ENCODE measurements around the gene ZNF157.

ZNF157 gene

DNA sequence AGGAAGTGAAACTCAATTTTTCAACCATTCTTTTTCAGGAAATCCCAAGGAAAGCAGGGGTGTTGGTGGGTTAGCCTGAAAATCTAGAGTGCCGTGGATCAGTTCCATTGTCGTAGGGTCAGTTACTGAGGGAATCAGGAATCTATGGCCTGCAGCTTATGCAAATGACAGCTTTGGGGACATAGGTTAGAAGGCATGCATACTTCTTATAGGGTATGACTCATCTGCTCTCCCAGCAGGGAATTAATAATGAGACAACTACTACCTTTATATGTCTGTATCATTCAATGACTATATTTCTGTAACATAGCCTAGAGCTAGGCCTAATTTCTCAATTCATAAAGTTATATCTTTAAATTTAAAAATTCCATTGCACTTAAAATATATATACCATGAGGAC is 76.1 kb downstream of the ZNF157 start:
- no peak for DNase-seq (ENCODE audit: low read depth, low spot score)
- H3K27ac ChIP-seq, result no peak overlapping the region

DNA sequence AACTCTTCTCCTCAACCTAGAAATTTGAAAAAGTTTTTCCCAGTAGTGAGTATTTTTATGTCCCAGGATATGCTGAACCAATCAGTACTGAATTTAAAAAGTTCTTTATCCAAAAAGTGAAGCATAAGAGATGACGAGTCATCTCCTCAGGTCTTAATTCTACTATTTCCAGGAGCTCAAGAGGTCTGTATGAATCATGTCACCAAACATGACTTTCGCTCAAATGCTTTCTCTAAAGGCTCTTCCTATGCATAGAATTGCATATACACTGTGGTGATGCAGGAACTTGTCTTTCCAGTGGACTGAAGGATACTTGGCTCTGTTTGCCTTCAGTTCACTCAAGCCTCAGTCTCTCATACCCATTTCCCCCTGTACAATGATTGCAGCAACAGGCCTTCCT is 76.6 kb downstream of the ZNF157 start:
- no peak for DNase-seq (ENCODE audit: low read depth, low spot score)

DNA sequence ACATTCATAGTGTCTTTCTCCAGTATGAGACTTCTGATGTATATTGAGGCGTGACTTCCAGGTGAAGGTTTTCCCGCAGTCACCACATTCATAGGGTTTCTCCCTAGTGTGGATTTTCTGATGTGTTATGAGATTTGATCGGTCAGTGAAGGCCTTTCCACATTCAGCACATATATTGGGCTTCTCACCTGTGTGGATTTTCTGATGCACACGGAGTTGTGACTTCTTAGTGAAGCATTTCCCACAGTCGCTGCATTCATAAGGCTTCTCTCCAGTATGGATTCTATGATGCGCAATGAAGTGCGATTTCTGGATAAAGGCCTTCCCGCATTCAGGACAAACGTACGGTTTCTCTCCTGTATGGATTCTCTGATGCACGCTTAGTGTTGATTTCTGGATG is 77.2 kb downstream of the ZNF157 start:
- DNase-seq (ENCODE audit: low read depth, low spot score), result no peak
- no peak overlapping the region for H3K27ac ChIP-seq

More for the DNA sequence above, 76.6 kb downstream of the ZNF157 start:
- H3K27ac ChIP-seq, result no peak overlapping the region

DNA sequence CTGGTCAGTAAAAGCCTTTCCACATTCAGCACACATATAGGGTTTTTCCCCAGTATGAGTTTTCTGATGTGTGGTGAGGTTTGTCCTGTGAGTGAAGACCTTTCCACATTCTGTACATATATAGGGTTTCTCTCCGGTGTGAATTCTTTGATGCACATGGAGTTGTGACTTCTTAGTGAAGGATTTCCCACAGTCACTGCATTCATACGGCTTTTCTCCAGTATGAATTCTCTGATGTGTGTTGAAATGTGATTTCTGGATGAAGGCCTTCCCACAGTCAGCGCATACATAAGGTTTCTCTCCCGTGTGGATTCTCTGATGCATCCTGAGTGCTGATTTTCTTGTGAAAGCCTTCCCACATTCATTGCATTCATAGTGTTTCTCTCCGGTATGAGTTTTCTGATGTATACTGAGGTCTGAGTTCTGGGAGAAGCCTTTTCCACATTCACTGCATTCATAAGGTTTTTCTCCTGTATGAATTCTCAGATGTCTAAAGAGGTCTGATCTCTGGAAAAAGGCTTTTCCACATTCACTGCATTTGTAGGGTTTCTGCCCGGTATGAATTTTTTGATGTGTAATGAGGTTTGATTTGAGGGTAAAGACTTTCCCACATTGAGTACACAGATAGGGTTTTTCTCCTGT is 77.9 kb downstream of the ZNF157 start:
- DNase-seq (ENCODE audit: low read depth, low spot score), result no peak
- H3K27ac ChIP-seq, result no peak overlapping the region

DNA sequence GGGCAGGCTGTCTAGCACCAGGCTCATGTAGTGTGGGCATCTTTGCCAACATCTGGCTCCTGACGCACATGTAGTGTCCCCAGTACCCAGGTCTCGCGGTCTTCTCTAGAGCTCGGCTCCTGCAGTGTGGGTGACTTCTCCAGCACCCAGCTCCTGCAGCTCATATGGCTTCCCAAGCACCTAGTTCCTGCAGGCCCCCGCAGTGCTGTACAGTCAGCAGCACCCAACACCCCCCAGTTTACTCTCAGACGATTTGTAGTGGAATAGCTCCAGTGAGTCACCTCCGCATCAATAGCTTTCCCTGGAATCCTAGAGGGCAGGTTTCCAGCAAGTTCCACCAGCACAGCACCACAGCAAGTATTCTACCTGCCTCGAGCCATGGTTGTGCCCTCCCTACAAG is 81.7 kb downstream of the ZNF157 start:
- no peak for DNase-seq (ENCODE audit: low read depth, low spot score)
- no peak overlapping the region for H3K27ac ChIP-seq

DNA sequence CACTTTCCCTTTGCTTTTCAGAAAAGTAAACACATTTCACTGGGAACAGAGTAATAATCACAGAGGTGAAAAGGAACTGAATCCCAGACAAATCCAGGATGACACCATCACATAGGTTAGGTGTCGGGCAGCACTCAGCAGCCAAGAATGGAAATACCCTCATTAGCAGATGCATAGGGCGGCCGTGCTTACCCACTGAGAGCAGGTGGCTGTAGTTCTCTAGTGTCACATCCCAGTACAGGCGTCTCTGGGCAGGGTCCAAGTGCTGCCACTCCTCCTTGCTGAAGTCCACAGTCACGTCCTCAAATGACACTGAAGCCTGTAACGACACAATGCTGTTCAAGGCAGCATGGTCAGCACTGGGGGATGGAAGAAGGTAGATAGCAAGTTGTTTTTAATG is 85.7 kb downstream of the ZNF157 start:
- H3K27ac ChIP-seq, result no peak overlapping the region

DNA sequence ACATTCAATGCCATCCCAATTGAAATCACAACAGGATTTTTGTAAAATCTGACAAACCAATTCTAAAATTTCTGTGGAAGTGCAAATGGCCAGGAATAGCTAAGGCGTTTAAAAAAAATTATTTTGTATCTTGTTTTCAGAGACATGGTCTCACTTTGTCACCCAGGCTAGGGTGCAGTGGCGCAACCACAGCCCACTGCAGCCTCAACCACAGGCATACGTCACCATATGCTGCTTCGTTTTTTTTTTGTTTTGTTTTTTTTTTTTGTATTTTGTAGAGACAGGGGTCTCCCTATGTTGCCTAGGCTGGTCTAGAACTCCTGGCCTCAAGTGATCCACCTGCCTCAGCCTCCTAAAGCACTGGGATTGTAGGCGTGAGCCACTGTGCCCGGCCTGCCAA is 88.2 kb downstream of the ZNF157 start:
- H3K27ac ChIP-seq, result no peak overlapping the region
- DNase-seq (ENCODE audit: low read depth, low spot score), result no peak

More for the DNA sequence above, 85.7 kb downstream of the ZNF157 start:
- no peak for DNase-seq (ENCODE audit: low read depth, low spot score)

DNA sequence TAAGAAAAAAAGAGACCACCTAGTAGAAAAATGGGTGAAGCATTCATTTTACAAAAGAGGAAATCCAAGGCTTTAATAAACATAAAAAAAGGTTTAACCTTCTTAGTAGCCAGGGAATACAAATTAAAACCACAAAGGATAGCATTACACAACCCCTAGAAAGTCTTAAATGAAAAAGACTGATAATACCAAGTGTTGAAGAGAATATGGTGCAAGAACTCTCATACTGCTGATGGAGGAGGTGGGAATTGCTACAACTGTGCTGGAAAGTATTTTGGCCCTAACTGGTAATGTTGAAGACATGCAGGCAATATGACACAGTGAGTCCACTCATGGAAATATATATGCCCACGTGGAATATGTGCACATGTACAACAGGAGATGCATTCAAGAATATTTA is 90.2 kb downstream of the ZNF157 start:
- DNase-seq (ENCODE audit: low read depth, low spot score), result no peak
- H3K27ac ChIP-seq, result no peak overlapping the region
